NCI-H1930 (cell line): ENCODE data around the gene RAB33B.
"Not testable (repeated sequence)": the region's sequence is repeated elsewhere in the genome, so short reads cannot be mapped to it uniquely, and the experiment has no call there.

Source experiments
- DNase-seq, 2 experiments: peaks; one replicate each; lab custom pipeline; 2025; lab: John Stamatoyannopoulos, UW

The RAB33B gene

DNA sequence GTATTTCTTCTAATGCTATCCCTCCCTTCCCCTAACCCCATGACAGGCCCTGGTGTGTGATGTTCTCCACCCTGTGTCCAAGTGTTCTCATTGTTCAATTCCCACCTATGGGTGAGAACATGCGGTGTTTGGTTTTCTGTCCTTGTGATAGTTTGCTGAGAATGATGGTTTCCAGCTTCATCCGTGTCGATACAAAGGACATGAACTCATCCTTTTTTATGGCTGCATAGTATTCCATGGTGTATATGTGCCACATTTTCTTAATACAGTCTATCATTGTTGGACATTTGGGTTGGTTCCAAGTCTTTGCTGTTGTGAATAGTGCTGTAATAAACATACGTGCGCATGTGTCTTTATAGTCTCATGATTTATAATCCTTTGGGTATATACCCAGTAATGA lies 10.6 kb downstream of the RAB33B start:
- not testable (repeated sequence) for DNase-seq

DNA sequence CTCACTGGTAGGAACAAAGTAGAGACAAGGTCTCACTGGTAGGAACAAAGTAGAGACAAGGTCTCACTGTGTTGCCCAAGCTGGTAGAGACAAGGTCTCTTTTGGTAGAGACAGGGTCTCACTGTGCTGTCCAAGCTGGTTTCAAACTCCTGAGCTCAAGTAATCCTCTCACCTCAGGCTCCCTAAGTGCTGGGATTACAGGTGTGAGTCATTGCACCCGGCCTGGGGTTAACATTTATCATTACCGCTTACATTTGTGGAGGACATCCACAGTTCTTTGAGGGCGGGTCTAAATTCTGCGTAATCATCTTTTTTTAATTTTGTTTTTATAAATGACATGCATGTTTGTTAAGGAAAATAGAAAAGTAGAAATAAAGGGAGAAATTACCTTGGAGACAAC lies 12.0 kb downstream of the RAB33B start:
- DNase-seq: no peak

DNA sequence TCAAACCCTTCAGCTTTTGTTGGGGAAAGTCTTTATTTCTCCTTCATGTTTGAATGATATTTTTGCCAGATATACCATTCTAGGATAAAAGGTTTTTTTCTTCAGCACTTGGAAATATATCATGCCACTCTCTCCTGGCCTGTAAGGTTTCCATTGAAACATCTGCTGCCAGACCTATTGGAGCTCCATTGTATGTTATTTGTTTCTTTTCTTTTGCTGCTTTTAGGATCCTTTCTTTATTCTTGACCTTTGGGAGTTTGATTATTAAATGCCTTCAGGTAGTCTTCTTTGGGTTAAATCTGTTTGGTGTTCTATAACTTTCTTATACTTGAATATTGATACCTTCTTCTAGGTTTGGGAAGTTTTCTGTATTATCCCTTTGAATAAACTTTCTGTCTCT lies 14.8 kb downstream of the RAB33B start:
- DNase-seq: not testable (repeated sequence)

DNA sequence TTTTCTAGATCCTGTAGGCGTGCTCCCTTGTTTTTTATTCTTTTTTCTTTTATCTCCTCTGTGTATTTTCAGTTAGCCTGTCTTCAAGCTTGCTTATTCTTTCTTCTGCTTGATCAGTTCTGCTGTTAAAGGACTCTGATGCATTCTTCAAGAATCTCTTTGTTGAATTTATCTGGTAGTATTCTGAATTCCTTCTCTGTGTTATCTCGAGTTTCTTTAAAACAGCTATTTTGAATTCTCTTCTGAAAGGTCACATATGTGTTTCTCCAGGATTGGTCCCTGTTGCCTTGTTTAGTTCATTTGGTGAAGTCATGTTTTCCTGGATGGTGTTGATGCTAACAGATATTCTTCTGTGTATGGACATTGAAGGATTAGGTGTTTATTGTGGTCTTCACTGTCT lies 15.3 kb downstream of the RAB33B start:
- DNase-seq: no peak

DNA sequence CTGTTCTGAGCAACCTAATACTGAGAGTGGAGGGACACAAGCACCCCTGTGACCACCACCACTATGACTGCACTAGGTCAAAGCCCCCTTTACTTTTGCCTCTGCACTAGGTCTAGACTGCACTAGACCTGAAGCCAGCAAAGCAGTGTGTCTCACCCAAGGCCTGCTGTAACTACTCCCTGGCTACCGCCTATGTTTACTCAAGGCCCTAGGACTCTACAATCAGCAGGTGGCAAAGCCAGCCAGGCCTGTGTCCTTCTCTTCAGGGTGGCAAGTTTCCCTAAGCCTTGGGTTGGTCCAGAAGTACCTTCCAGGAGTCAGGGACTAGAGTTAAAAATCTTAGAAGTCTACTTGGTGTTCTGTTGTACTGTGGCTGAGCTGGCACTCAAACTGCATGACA lies 15.9 kb downstream of the RAB33B start:
- no peak for DNase-seq

DNA sequence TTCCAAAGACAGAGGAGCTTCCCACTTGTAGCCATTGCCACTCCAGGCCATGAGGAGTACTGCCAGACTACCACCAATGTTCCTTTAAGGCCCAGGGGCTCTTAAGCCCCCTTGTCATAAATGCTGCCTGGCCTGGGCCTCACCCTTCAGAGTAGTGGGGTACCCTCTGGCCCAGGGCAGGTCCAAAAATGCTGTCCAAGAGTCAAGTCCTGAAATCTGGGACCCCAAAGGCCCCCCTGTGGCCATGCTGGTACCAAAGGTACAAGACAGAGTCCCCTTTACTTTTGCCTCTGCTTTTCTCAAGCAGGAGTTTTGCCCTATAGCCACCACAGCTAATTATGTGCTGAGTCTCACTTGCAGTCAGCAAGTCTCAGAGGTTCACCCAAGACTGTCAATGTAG lies 16.4 kb downstream of the RAB33B start:
- no peak for DNase-seq

DNA sequence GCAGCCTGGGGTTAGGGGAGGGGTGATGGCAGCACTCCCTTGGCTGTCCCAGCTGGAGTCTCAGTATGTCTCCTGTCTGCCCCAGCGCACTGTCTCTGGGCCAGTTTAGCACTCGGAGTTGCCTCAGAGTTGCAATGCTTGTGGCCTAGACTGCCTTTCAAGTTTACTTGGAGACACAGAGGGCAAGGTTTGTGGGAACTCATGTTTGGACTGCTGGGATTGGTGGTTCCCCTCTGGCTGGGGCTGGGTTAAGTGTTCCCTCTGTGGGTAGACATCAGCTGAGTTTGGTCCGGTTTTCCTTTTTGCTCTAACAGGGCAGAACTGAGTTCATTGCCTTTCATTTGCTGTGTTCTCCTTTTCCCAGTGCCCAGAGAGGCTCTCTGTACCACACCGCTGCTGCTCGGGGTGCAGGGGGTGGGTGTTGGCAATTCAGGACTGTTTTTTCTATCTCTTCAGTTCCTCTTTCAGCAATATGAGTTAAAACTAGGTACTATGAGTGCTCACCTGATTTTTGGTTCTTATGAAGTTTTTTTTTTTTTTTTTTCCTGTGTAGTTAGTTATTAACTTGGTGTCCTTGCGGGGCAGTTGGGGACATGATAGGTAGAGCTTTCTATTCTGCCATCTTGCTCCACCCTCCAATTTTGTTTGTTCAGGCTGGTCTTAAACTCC lies 17.2 kb downstream of the RAB33B start:
- DNase-seq: no peak

DNA sequence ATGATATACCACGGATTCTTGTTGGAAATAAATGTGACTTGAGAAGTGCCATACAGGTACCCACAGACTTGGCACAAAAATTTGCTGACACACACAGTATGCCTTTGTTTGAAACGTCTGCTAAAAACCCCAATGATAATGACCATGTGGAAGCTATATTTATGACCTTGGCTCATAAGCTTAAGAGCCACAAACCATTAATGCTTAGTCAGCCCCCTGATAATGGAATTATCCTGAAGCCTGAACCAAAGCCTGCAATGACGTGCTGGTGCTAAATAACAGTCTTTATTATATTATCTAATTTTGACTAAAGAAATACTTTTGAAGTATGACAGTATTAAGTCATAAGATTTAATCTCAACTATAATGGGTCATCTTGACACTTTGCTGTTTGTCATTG lies 18.9 kb downstream of the RAB33B start:
- no peak for DNase-seq

DNA sequence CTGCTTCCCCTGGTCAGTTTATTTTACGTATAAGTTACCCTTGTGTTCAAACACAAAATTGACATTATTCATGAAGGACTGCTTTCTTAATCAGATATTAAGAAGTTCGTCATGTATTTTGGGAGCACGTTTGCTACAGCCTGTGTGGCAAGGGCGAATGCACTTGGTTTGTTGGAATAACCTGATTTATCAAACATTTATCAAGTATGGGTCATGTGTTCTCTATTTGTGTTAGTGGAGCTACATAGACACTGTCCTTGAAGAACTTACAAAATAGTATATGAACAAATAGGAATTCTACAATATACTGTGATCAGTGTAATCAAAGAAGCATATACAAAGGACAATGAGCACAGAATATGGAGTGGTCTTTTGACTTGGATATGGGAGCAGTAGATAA lies 22.4 kb downstream of the RAB33B start:
- no peak for DNase-seq

DNA sequence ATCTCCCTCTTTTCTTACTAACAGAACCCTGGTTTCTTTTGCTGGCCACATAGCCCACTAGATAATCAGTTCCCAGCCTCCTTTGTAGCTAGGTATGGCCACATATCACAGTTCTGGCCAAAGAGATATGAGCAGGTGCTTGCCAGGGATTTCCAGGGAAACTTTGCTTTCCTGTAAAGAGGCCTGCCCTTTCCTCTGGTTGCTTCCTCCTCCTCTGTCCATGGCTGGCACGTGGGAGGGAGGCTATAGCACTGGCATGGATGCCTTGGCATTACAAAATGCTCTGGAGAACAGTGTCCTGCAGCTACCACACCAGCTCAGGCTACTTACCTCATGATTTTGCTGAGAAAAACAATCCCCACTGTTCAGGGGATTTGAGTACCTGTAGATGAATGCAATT lies 27.5 kb downstream of the RAB33B start:
- DNase-seq: no peak

DNA sequence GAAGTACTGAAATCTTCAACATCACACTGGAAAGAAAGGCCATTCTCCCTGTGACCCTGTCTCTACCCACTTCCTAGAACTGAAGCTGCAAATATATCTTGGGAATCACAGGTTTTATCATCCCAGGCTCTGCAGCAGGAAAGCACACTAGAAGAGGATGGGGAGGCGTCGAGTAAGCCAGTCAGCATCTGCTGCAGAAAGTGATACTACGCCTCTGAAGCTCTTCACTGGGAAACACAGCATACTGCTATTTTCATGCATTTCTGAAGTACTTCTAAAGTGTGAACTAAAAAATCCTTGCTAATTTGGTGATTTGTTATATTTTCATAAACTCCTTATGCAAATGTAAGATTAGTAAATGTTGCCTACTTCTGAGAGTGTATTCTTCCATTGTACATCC lies 29.1 kb downstream of the RAB33B start:
- no peak for DNase-seq

DNA sequence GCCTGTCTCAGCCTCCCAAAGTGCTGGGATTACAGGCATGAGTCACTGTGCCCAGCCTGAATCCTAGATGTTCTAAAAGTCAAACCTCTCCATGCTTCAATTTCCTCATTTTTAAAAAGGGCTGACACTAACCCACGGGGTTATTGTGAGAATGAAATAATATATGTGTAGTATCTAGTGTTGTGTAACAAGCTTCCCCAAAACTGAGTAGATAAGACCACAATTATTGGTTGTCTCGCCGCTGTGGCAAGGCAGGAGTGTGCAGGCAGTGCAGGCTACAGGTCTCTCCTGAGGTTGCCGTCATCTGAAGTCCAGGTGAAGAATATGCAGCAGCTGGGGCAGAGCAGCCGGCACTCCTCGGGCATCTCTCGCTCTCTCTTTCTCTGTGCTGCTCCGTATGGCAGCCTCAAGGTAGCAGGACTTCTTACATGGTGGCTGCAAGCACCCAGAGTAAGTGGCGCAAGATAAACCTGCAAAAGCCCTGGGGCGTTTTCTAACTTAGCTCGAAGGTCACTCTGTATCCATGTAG lies 30.9 kb downstream of the RAB33B start:
- DNase-seq: no peak

DNA sequence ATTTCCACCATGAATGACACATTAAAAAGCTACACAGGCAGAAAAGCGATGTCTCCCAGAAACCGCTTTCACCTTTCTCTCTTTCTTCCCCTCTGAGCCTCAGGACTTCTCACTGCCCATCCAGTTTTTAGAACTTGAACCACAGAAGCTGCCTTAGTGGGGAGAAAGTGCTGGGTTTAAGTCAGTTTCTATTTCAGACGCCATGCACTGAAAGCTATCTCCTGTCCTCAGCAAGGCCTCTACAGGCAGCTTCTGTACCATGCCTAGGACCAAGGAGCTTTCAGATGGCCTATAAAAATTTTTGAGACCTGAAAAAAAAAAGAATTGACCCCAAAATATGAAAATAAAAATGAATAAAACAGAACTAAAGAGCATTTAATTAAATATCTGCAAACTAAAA lies 34.5 kb downstream of the RAB33B start:
- DNase-seq: no peak

DNA sequence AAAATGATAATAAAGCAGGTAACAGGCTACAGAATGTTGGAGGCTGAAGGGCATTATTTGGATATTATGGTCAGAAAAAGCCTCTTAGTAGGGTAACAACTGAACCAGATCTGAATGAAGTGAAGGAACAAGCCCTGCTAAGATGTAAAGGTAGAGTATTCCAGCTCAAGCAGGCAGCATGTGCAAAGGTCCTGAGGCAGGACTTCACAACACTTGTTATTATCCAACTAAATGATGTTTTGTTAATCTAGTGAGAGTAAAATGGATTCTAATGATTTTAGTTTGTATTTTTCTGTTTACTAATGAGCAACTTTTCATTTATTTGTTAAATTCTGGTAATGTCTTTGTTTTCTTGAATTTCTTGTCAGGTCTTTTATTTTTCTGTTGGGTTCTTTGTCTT lies 35.7 kb downstream of the RAB33B start:
- no peak for DNase-seq

DNA sequence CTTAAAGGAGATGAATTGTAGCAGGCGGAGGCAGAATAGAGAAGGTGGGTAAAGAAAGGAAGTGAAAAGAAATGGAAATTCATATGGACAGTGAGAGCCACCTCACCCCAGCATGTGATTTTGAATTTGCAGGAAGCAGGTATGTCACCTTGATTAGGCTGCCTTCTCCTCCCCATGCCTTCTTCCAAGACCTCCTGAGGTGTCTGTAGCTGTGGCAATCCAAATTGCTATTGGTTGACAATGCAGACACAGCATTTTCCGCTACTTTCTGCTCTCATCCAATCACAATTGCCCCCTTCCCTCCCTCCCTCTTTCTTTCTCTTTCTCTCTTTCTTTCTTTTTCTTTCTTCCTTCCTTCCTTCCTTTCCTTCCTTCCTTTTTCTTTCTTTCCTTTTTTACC lies 38.5 kb downstream of the RAB33B start:
- no peak for DNase-seq

DNA sequence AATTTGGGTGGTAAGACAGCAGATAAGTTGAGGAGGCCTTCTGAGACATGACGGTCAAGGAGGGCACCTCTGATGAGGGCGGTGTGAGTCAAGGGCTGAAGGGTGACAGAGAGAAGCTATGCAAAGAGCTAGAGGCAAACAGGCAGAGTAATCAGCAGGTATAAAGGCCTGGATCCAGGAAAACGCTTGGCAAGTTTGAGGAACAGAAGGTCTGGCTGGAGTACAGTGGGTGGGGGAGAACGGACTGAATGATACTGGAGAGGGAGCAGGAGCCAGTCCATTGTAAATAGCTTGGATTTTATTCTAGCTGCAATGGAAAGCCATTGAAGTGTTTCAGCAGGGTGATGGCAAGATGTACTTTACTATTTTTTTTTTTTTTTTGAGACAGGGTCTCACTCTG lies 39.3 kb downstream of the RAB33B start:
- DNase-seq: no peak

DNA sequence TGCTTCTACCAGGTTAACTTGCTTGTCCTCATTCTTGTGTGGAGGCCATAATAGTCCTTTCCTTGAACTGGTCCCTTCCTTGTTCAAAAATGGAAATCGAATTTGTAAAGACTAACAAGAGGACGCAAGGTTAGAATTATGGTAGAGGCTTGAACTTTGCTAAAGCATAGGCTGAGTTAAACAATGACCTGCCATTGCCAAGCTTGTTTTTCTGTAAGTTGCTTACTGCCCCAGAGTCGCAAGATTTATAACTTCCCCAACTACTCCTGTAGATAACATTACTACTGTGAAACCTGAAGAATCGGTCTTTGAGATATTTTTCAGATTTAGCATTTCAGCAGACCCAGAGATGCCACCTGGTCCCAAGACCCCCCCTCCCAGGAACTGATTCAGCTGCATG lies 45.3 kb downstream of the RAB33B start:
- no peak for DNase-seq

DNA sequence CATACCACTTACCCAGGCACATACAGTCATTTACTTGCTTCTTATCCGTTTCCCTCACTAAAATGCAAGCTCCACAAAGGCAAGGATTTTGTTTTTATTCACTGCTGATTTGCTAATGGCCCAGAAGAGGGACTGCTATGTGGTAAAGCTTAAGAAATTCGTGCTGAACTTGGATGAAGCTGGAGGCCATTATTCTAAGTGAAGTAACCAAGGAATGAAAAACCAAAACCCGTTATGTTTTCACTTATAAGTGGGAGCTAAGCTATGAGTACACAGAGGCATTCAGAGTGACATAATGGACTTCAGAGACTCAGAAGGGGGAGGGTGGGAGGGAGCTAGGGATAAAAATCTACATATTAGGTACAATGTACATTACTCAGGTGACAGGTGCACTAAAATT lies 47.2 kb downstream of the RAB33B start:
- no peak for DNase-seq

DNA sequence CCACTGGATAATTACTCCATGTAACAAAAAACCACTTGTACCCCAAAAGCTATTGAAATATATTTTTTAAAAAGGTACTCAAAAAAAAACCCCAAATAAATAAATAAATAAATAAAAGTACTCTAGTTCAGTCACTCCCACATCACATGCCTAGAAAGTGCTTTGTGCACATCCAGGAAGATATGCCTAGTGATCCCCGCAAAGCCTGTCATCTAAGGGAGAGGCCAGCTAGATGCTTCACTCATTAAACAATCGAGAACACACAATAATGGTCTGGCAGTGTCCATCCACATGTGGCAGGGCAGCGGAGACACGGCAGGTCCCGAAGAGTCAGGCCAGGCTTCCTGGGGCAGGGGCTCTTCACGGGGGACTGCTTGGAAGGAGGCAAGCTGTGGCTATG lies 47.6 kb downstream of the RAB33B start:
- DNase-seq: no peak

DNA sequence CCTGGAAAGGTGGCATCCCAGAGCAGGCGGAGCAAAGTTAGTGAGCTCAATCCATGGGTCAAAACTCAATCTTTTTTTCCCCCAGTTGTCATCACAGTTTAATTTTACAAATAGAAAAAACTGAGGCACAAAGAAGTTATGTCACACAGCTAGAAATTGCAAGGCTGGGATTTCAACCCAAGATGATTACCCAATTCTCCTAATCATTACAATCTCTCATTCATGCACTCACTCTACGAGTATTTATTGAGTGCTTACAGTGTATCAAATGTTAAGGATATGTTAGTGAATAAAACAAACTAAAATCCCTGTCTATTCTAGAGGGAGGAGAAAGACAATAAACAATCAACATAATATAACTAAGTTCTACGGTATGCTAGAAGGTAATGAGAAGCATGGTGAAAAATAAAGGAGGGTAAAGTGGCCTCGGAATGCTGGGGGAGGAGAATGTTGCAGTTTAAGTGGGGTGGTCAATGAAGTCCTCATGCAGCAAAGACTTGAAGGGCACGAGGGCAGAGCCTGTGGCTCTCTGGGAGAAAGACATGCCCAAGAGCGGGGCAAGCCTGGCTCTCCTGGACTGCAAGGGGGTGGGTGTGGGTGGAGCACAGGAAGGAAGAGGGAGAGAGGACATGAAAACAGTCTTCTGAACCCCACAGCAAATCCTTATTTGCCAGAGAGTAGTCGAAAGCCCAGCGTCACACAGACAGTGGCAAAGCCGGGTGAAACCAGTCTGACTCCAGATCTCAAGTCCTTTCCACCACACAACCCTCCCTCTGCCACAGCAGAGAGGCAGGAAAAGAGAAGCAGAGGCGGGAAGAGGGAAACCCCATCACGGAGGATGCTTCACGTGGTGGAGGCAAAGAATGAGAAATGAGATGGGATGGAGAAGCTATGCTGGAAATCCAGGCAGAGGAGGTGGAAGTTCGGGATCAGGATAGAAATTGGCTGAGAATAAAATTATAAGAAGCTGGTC lies 48.3 kb downstream of the RAB33B start:
- DNase-seq: no peak

DNA sequence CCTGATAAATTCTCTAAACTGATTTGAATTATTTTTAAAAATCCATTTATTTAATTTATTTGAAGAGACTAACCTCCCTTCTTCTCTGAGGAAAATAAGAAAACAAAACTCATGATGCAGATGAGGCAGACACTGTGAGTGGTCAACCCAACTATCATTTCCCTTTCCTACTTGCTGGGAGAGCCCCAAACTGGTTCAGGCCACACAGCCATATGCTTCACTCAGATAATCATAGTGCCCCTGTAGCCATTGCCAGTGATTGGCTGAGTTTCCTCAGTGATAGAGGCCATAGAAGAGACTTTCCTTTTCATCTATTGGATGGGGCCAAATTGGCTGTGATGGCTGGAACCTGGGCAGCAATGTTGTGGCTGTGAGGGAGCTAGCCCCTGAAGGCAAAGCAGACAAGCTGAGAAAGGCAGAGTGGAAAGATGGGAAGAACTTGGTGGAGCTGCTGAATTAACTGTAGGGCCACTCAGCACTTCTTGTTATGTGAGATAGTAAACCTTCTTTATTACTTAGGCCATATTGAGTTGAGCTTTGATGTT lies 49.8 kb downstream of the RAB33B start:
- DNase-seq: no peak

DNA sequence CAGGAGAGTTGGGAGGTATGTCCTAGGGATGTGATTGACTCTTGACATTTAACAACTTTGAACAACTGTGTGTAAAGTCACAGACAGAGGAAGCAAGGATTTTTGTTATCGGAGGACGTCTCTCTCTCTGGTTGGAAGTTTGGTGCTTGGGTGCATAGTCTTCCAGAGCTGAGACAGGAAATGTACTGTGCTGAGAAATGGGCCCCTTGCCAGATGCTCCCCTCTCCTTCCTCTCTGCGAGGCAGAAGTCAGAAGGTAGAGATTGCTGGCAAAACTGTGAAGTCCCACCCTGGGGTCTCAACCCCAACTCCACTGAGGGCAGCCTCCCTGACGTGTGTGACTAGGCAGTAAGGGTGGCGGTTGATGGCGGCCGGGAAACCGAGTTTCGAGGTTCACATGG lies 52.9 kb downstream of the RAB33B start:
- DNase-seq: no peak
